ENCODE data around the gene RAB10.
"Not testable (repeated sequence)": the region's sequence is repeated elsewhere in the genome, so short reads cannot be mapped to it uniquely, and the experiment has no call there.

The RAB10 gene

GRCh38 chr2:26100384-26100783 lies 66.5 kb downstream of the RAB10 start:
- Histone ChIP-seq H3K4me2 (ENCODE audit: low read length) (no peak overlapping the region), H3K23ac (ENCODE audit: low read length) (no peak overlapping the region), H2BK15ac (replicated peaks; ENCODE audit: low read depth) (no peak overlapping the region), H2BK5ac (ENCODE audit: low read length) (no peak overlapping the region), H3K36me3 (ENCODE audit: control insufficient read depth, insufficient read depth, low read length) (peaks cover 2% of the 10 kb centered on the region), H3K79me2 (ENCODE audit: control insufficient read depth, insufficient read depth, low read length) (peaks cover 37% of the 10 kb centered on the region), H3K4me1 (ENCODE audit: control insufficient read depth, low read depth, low read length) (no peaks in the 10 kb centered on the region), H3K4ac (ENCODE audit: low read depth, low read length) (no peak overlapping the region), H3K4me3 (ENCODE audit: low read length) (no peak overlapping the region), H2BK120ac (ENCODE audit: low read depth, low read length) (no peak overlapping the region), H3K27me3 (ENCODE audit: insufficient read depth, low read length, poor library complexity) (no peaks in the 10 kb centered on the region), H3K18ac (ENCODE audit: low read length) (no peak overlapping the region), H4K8ac (ENCODE audit: low read depth, low read length) (no peak overlapping the region), H2AK5ac (ENCODE audit: low read length) (no peak overlapping the region), H3K79me1 (ENCODE audit: low read length) (peaks cover 21% of the 10 kb centered on the region), H3K27ac (ENCODE audit: low read depth, low read length) (no peak overlapping the region), H3K56ac (ENCODE audit: low read length) (no peak overlapping the region), H4K5ac (ENCODE audit: low read length) (no peak overlapping the region), H3K9ac (ENCODE audit: low read length) (no peak overlapping the region)
- no peak for DNase-seq
- WGBS (ENCODE audit: extremely low coverage, insufficient coverage, low lambda C conversion rate): no CpG with 5 or more reads among the region's 1 CpG

- peaks cover 2% of the 10 kb centered on the region for H3K36me3 ChIP-seq (ENCODE audit: control insufficient read depth, insufficient read depth, low read length)
Observed at GRCh38 chr2:26103752-26104151, 69.9 kb downstream of the RAB10 start.

GRCh38 chr2:26108701-26109100 lies 74.8 kb downstream of the RAB10 start:
- DNase-seq; H3K56ac ChIP-seq (ENCODE audit: low read length); H3K23ac ChIP-seq (ENCODE audit: low read length); H3K27ac ChIP-seq (ENCODE audit: low read depth, low read length); H3K4me2 ChIP-seq (ENCODE audit: low read length); H2AK5ac ChIP-seq (ENCODE audit: low read length); H3K36me3 ChIP-seq (ENCODE audit: control insufficient read depth, insufficient read depth, low read length); H3K27me3 ChIP-seq (ENCODE audit: insufficient read depth, low read length, poor library complexity); H3K4ac ChIP-seq (ENCODE audit: low read depth, low read length); H2BK5ac ChIP-seq (ENCODE audit: low read length); H3K79me1 ChIP-seq (ENCODE audit: low read length); H3K4me1 ChIP-seq (ENCODE audit: control insufficient read depth, low read depth, low read length); H4K5ac ChIP-seq (ENCODE audit: low read length); H2BK15ac ChIP-seq (replicated peaks; ENCODE audit: low read depth); H3K9ac ChIP-seq (ENCODE audit: low read length); H4K8ac ChIP-seq (ENCODE audit: low read depth, low read length); H2BK120ac ChIP-seq (ENCODE audit: low read depth, low read length); H3K18ac ChIP-seq (ENCODE audit: low read length); H3K4me3 ChIP-seq (ENCODE audit: low read length): not testable (repeated sequence)
- WGBS (ENCODE audit: extremely low coverage, insufficient coverage, low lambda C conversion rate): no CpG with 5 or more reads among the region's 6 CpGs
- H3K79me2 ChIP-seq (ENCODE audit: control insufficient read depth, insufficient read depth, low read length): peaks cover 13% of the 10 kb centered on the region

More at GRCh38 chr2:26103752-26104151, 69.9 kb downstream of the RAB10 start:
- no peak for DNase-seq
- Histone ChIP-seq H2BK15ac (replicated peaks; ENCODE audit: low read depth) (no peak overlapping the region), H3K18ac (ENCODE audit: low read length) (no peak overlapping the region), H2BK5ac (ENCODE audit: low read length) (no peak overlapping the region), H4K8ac (ENCODE audit: low read depth, low read length) (no peak overlapping the region), H3K4ac (ENCODE audit: low read depth, low read length) (no peak overlapping the region), H3K27me3 (ENCODE audit: insufficient read depth, low read length, poor library complexity) (no peaks in the 10 kb centered on the region), H2BK120ac (ENCODE audit: low read depth, low read length) (no peak overlapping the region), H3K79me2 (ENCODE audit: control insufficient read depth, insufficient read depth, low read length) (peaks cover 27% of the 10 kb centered on the region), H4K5ac (ENCODE audit: low read length) (no peak overlapping the region), H3K4me1 (ENCODE audit: control insufficient read depth, low read depth, low read length) (no peaks in the 10 kb centered on the region), H3K4me2 (ENCODE audit: low read length) (no peak overlapping the region), H3K9ac (ENCODE audit: low read length) (no peak overlapping the region), H3K23ac (ENCODE audit: low read length) (no peak overlapping the region), H3K4me3 (ENCODE audit: low read length) (no peak overlapping the region), H3K79me1 (ENCODE audit: low read length) (peaks cover 17% of the 10 kb centered on the region), H3K56ac (ENCODE audit: low read length) (no peak overlapping the region), H2AK5ac (ENCODE audit: low read length) (no peak overlapping the region), H3K27ac (ENCODE audit: low read depth, low read length) (no peak overlapping the region)
- no CpG with 5 or more reads among the region's 4 CpGs for WGBS (ENCODE audit: extremely low coverage, insufficient coverage, low lambda C conversion rate)

- H3K27ac ChIP-seq (ENCODE audit: low read depth, low read length): no peak overlapping the region
Observed at GRCh38 chr2:26112201-26112600, 78.3 kb downstream of the RAB10 start.

GRCh38 chr2:26114151-26114550 lies 80.3 kb downstream of the RAB10 start:
- Histone ChIP-seq H3K79me2 (ENCODE audit: control insufficient read depth, insufficient read depth, low read length) (peaks cover 3% of the 10 kb centered on the region), H3K36me3 (ENCODE audit: control insufficient read depth, insufficient read depth, low read length) (peaks cover 1% of the 10 kb centered on the region)

More at GRCh38 chr2:26112201-26112600, 78.3 kb downstream of the RAB10 start:
- H3K36me3 ChIP-seq (ENCODE audit: control insufficient read depth, insufficient read depth, low read length): peaks cover 1% of the 10 kb centered on the region
- no peak overlapping the region for H3K4me3 ChIP-seq (ENCODE audit: low read length)
- no peak overlapping the region for H3K4me2 ChIP-seq (ENCODE audit: low read length)
- H2BK120ac ChIP-seq (ENCODE audit: low read depth, low read length): no peak overlapping the region
- no peak overlapping the region for H4K8ac ChIP-seq (ENCODE audit: low read depth, low read length)
- WGBS (ENCODE audit: extremely low coverage, insufficient coverage, low lambda C conversion rate): no CpG with 5 or more reads among the region's 1 CpG
- no peak overlapping the region for H3K23ac ChIP-seq (ENCODE audit: low read length)
- H2AK5ac ChIP-seq (ENCODE audit: low read length): no peak overlapping the region
- H2BK15ac ChIP-seq (replicated peaks; ENCODE audit: low read depth): no peak overlapping the region
- no peak overlapping the region for H2BK5ac ChIP-seq (ENCODE audit: low read length)
- H3K56ac ChIP-seq (ENCODE audit: low read length): no peak overlapping the region
- peaks cover 4% of the 10 kb centered on the region for H3K4me1 ChIP-seq (ENCODE audit: control insufficient read depth, low read depth, low read length)
- H3K79me2 ChIP-seq (ENCODE audit: control insufficient read depth, insufficient read depth, low read length): peaks cover 2% of the 10 kb centered on the region
- H3K27me3 ChIP-seq (ENCODE audit: insufficient read depth, low read length, poor library complexity): no peaks in the 10 kb centered on the region
- no peak overlapping the region for H3K4ac ChIP-seq (ENCODE audit: low read depth, low read length)
- H3K18ac ChIP-seq (ENCODE audit: low read length): no peak overlapping the region
- no peak overlapping the region for H3K9ac ChIP-seq (ENCODE audit: low read length)
- peak; percentile 29 for DNase-seq
- no peak overlapping the region for H4K5ac ChIP-seq (ENCODE audit: low read length)
- H3K79me1 ChIP-seq (ENCODE audit: low read length): peaks cover 3% of the 10 kb centered on the region

GRCh38 chr2:26118682-26119081 lies 84.8 kb downstream of the RAB10 start:
- H3K36me3 ChIP-seq (ENCODE audit: control insufficient read depth, insufficient read depth, low read length): no peaks in the 10 kb centered on the region
- H3K4ac ChIP-seq (ENCODE audit: low read depth, low read length): no peak overlapping the region
- no peak overlapping the region for H4K5ac ChIP-seq (ENCODE audit: low read length)
- no peaks in the 10 kb centered on the region for H3K4me1 ChIP-seq (ENCODE audit: control insufficient read depth, low read depth, low read length)
- H2BK5ac ChIP-seq (ENCODE audit: low read length): no peak overlapping the region
- no peak overlapping the region for H4K8ac ChIP-seq (ENCODE audit: low read depth, low read length)
- H2AK5ac ChIP-seq (ENCODE audit: low read length): no peak overlapping the region
- no peaks in the 10 kb centered on the region for H3K27me3 ChIP-seq (ENCODE audit: insufficient read depth, low read length, poor library complexity)
- no peak overlapping the region for H3K23ac ChIP-seq (ENCODE audit: low read length)
- no peak overlapping the region for H3K27ac ChIP-seq (ENCODE audit: low read depth, low read length)
- no peak overlapping the region for H3K18ac ChIP-seq (ENCODE audit: low read length)
- H2BK15ac ChIP-seq (replicated peaks; ENCODE audit: low read depth): no peak overlapping the region
- peaks cover 8% of the 10 kb centered on the region for H3K79me1 ChIP-seq (ENCODE audit: low read length)
- peaks cover 8% of the 10 kb centered on the region for H3K79me2 ChIP-seq (ENCODE audit: control insufficient read depth, insufficient read depth, low read length)
- H3K4me2 ChIP-seq (ENCODE audit: low read length): no peak overlapping the region
- no peak for DNase-seq
- no peak overlapping the region for H3K4me3 ChIP-seq (ENCODE audit: low read length)
- WGBS (ENCODE audit: extremely low coverage, insufficient coverage, low lambda C conversion rate): no CpG with 5 or more reads among the region's 4 CpGs
- H3K56ac ChIP-seq (ENCODE audit: low read length): no peak overlapping the region
- no peak overlapping the region for H3K9ac ChIP-seq (ENCODE audit: low read length)
- no peak overlapping the region for H2BK120ac ChIP-seq (ENCODE audit: low read depth, low read length)

More at GRCh38 chr2:26114151-26114550, 80.3 kb downstream of the RAB10 start:
- Histone ChIP-seq H3K27ac (ENCODE audit: low read depth, low read length) (no peak overlapping the region), H3K9ac (ENCODE audit: low read length) (no peak overlapping the region), H3K56ac (ENCODE audit: low read length) (no peak overlapping the region), H2BK120ac (ENCODE audit: low read depth, low read length) (no peak overlapping the region), H4K5ac (ENCODE audit: low read length) (no peak overlapping the region), H4K8ac (ENCODE audit: low read depth, low read length) (no peak overlapping the region), H3K4me3 (ENCODE audit: low read length) (no peak overlapping the region), H3K4me1 (ENCODE audit: control insufficient read depth, low read depth, low read length) (peaks cover 4% of the 10 kb centered on the region), H3K4me2 (ENCODE audit: low read length) (no peak overlapping the region), H3K18ac (ENCODE audit: low read length) (no peak overlapping the region), H2BK15ac (replicated peaks; ENCODE audit: low read depth) (no peak overlapping the region), H2BK5ac (ENCODE audit: low read length) (no peak overlapping the region), H3K27me3 (ENCODE audit: insufficient read depth, low read length, poor library complexity) (no peaks in the 10 kb centered on the region), H3K23ac (ENCODE audit: low read length) (no peak overlapping the region), H3K4ac (ENCODE audit: low read depth, low read length) (no peak overlapping the region), H2AK5ac (ENCODE audit: low read length) (no peak overlapping the region), H3K79me1 (ENCODE audit: low read length) (peaks cover 5% of the 10 kb centered on the region)
- no peak for DNase-seq
- no CpG with 5 or more reads among the region's 2 CpGs for WGBS (ENCODE audit: extremely low coverage, insufficient coverage, low lambda C conversion rate)

Data from mesendoderm (in vitro differentiated cells).